Measurements from ENCODE around the gene MTUS2. TPM values are rescaled to one million over a fixed set of nuclear protein-coding genes. Genes with fewer than 3 reads are reported as not detected.

MTUS2 gene
- total and polyA plus RNA-seq, 9 of the 15 experiments (the other 6 are each of a cell fraction or from before 2014, with no cell fraction given): 0.01 to 0.28 (median 0.06) TPM; not detected in 1

- POLR2A ChIA-PET: no interaction called here
- DNase-seq (ENCODE audit: extremely low read depth in 1 of 4, low spot score in 3 of 4) (no peak), FAIRE-seq (no peak), ATAC-seq (no peak)
- CTCF ChIA-PET (ENCODE audit: low intra/inter-chr PET ratio): no interaction called here
- no peak overlapping the region for H3K9ac ChIP-seq (ENCODE audit: insufficient read depth in 1 of 2, low read depth in 2 of 2, low read length in 2 of 2)
- intact Hi-C loops (cut with micrococcal nuclease) (no loop called here), in situ Hi-C loops (cut with MboI) (no loop called here)
- H3K9me1 ChIP-seq (ENCODE audit: control insufficient read depth, insufficient read depth, low read length): no peaks in the 10 kb centered on the region
- H3K79me2 ChIP-seq (ENCODE audit: control insufficient read depth, insufficient read depth, low read length): peaks cover 58% of the 10 kb centered on the region; the same call in 2 of the 3 replicates
- H3K36me3 ChIP-seq (ENCODE audit: control insufficient read depth, insufficient read depth, low read length): peaks cover 46% of the 10 kb centered on the region; the same call in 2 of the 3 replicates
- H4K20me1 ChIP-seq (replicated peaks; ENCODE audit: control insufficient read depth, insufficient read depth, low read length): peaks cover 11% of the 10 kb centered on the region; the same call in 1 of the 2 replicates
- H3K27me3 ChIP-seq (ENCODE audit: control insufficient read depth in 2 of 2, insufficient read depth in 2 of 2, low read length in 2 of 2): no peaks in the 10 kb centered on the region
- no peaks in the 10 kb centered on the region for H3K9me3 ChIP-seq (replicated peaks; ENCODE audit: control insufficient read depth, insufficient read depth, low read depth, low read length)
- H2AFZ ChIP-seq (ENCODE audit: low read depth, low read length): no peak overlapping the region
- BruUV-seq (replicated peaks): no TSS peak
- no peak overlapping the region for H3K4me3 ChIP-seq
- 83% methylated on average over 4 of the region's 7 CpGs for WGBS (ENCODE audit: insufficient coverage, low coverage, missing lambda C conversion rate)
- H3K4me1 ChIP-seq (replicated peaks in 1 of 2; ENCODE audit: control insufficient read depth in 2 of 2, insufficient read depth in 2 of 2, low read length in 2 of 2): no peaks in the 10 kb centered on the region
- TF ChIP-seq ZNF175 (CRISPR knock-in tag; IDR thresholded peaks at IDR 0.05; ENCODE audit: low read depth): no peak
- TF ChIP-seq MAFF (IDR thresholded peaks at IDR 0.05; ENCODE audit: low read length): no peak
- no peak for TF ChIP-seq ZNF561 (CRISPR knock-in tag; conservative IDR thresholded peaks at IDR 0.05)
- TF ChIP-seq TFAM (CRISPR knock-in tag; conservative IDR thresholded peaks at IDR 0.05): no peak
- no peak for TF ChIP-seq CTCF (IDR thresholded peaks at IDR 0.05 in 2 of 3, conservative IDR thresholded peaks at IDR 0.05 in 1 of 3; ENCODE audit: insufficient read depth in 2 of 3, low read depth in 1 of 3, low read length in 3 of 3)
- no peak for TF ChIP-seq ZNF511 (CRISPR knock-in tag; IDR thresholded peaks at IDR 0.05)
- no peak overlapping the region for H3K27ac ChIP-seq (ENCODE audit: extremely low read depth, low read depth, low read length)
- H3K4me2 ChIP-seq (ENCODE audit: insufficient read depth, low read length): no peak overlapping the region
Observed at GRCh38 chr13:29547153-29547552, 727.0 kb downstream of the MTUS2 start.

Measured in K562 (cell line).